PFSK-1 (cell line): ENCODE results near the gene GPR132.

Experiments
- FOXP2 ChIP-seq: optimal IDR thresholded peaks from 2 replicates; pipeline ENCODE3; 2011; ENCODE audit warnings: borderline replicate concordance, control low read depth, inconsistent platforms; ENCODE audit not compliant: insufficient read depth; ENCODE audit errors: extremely low read length, extremely low read depth
- POLR2AphosphoS5 ChIP-seq: IDR thresholded peaks from 2 replicates; pipeline ENCODE4 v1.6.1; 2012; ENCODE audit warnings: low read depth, mild to moderate bottlenecking, control low read depth, low read length, moderate library complexity
- SIN3A ChIP-seq: IDR thresholded peaks from 2 replicates; pipeline ENCODE4 v1.6.1; 2012; ENCODE audit warnings: mild to moderate bottlenecking, low read length, moderate library complexity, borderline replicate concordance; ENCODE audit not compliant: insufficient read depth
- TAF1 ChIP-seq: IDR thresholded peaks from 2 replicates; pipeline ENCODE4 v1.6.1; 2012; ENCODE audit warnings: low read length, control low read depth, borderline replicate concordance; ENCODE audit not compliant: insufficient read depth
- TF ChIP-seq, protein P1 (sequence below), 2 experiments: IDR thresholded peaks; 2 replicates each; pipeline versions ENCODE4 v1.6.1 to v1.8.0; 2011 to 2012; ENCODE audit warnings: low read depth in 2 of 2, low read length in 2 of 2, control low read depth in 1 of 2, inconsistent platforms in 1 of 2, mild to moderate bottlenecking in 1 of 2, moderate library complexity in 1 of 2; ENCODE audit not compliant: insufficient read depth in 1 of 2

Gene GPR132

GRCh38 chr14:105098316-105098715 lies 33.1 kb upstream of the GPR132 start:
- TF ChIP-seq, protein P1, sequence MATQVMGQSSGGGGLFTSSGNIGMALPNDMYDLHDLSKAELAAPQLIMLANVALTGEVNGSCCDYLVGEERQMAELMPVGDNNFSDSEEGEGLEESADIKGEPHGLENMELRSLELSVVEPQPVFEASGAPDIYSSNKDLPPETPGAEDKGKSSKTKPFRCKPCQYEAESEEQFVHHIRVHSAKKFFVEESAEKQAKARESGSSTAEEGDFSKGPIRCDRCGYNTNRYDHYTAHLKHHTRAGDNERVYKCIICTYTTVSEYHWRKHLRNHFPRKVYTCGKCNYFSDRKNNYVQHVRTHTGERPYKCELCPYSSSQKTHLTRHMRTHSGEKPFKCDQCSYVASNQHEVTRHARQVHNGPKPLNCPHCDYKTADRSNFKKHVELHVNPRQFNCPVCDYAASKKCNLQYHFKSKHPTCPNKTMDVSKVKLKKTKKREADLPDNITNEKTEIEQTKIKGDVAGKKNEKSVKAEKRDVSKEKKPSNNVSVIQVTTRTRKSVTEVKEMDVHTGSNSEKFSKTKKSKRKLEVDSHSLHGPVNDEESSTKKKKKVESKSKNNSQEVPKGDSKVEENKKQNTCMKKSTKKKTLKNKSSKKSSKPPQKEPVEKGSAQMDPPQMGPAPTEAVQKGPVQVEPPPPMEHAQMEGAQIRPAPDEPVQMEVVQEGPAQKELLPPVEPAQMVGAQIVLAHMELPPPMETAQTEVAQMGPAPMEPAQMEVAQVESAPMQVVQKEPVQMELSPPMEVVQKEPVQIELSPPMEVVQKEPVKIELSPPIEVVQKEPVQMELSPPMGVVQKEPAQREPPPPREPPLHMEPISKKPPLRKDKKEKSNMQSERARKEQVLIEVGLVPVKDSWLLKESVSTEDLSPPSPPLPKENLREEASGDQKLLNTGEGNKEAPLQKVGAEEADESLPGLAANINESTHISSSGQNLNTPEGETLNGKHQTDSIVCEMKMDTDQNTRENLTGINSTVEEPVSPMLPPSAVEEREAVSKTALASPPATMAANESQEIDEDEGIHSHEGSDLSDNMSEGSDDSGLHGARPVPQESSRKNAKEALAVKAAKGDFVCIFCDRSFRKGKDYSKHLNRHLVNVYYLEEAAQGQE (IDR thresholded peaks at IDR 0.05; ENCODE audit: insufficient read depth in 1 of 2, low read depth in 2 of 2, low read length in 2 of 2) = no peak
- TF ChIP-seq TAF1 (no peak), POLR2AphosphoS5 (no peak), SIN3A (no peak), FOXP2 (no peak)

- TF ChIP-seq SIN3A = no peak
- no peak for TF ChIP-seq POLR2AphosphoS5
- no peak for TF ChIP-seq TAF1
- no peak for TF ChIP-seq FOXP2
- TF ChIP-seq, protein P1 (IDR thresholded peaks at IDR 0.05; ENCODE audit: insufficient read depth in 1 of 2, low read depth in 2 of 2, low read length in 2 of 2) = no peak
Measured at GRCh38 chr14:105097794-105098127, 32.5 kb upstream of the GPR132 start.

DNA sequence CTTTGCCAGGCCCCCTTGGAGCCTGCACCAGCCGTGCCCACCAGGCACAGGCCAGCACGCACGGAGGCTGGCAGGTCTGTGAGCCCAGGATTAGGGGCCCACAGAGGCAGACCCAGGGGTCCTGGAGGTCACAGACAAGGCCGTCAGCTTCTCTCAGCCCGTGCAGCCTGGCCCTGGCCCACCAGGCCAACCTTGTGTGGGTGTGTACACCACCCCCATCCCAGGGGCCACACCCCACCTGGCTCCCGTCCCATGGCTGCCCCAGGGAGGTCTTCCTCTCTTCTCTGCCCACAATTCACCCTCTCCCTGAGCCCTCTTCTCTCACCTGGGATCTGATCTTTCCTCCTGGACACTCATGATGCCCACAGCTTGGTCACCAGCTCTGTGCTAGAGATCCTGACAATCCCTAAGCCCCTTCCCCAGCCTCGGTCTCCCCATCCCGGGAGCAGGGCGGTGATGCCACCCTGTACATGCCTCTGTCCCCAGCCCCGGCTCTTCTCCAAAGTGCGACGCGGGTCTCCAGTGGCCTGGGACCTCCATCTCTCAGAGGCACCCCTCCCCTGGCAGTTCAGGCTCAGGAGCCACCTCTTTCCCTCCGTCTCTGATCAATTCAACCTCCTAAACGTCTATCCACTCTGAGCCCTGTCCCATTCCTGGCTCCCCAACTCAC lies 31.1 kb upstream of the GPR132 start:
- TF ChIP-seq, protein P1 (IDR thresholded peaks at IDR 0.05; ENCODE audit: insufficient read depth in 1 of 2, low read depth in 2 of 2, low read length in 2 of 2) = no peak
- TF ChIP-seq FOXP2 = no peak
- TF ChIP-seq SIN3A = no peak
- TF ChIP-seq POLR2AphosphoS5 = no peak
- no peak for TF ChIP-seq TAF1

GRCh38 chr14:105095236-105095805 lies 30.1 kb upstream of the GPR132 start:
- TF ChIP-seq POLR2AphosphoS5 = no peak
- TF ChIP-seq, protein P1 (IDR thresholded peaks at IDR 0.05; ENCODE audit: insufficient read depth in 1 of 2, low read depth in 2 of 2, low read length in 2 of 2) = no peak
- no peak for TF ChIP-seq TAF1
- no peak for TF ChIP-seq SIN3A
- no peak for TF ChIP-seq FOXP2
